Measurements from ENCODE around the gene PI4KA. TPM values are rescaled to one million over a fixed set of nuclear protein-coding genes. Genes with fewer than 3 reads are reported as not detected.

Gene PI4KA
- polyA plus RNA-seq, 1 donor from 2014 or later = 42.2 TPM

DNA sequence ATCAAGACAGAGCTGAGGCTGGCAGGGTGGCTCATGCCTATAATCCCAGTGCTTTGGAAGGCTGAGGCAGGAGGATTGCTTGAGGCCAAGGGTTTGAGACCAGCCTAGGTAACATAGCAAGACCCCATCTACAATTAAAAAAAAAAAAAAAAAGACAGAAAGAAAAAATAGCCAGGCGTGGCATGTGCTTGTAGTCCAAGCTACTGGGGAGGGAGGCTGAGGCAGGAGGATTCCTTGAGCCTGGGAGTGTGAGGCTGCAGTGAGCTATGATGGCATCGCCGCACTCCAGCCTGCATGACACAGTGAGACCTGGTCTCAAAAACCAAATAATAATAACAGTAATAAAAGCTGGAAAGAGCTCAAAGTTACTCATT, 75.3 kb downstream of the PI4KA start:
- no peak overlapping the region for H2AFZ ChIP-seq (ENCODE audit: low read depth, low read length)
- H4K20me1 ChIP-seq (ENCODE audit: insufficient read depth) = no peaks in the 10 kb centered on the region
- H3K79me2 ChIP-seq (replicated peaks; ENCODE audit: insufficient read depth, low read length) = no peaks in the 10 kb centered on the region
- no peak overlapping the region for H3K4me3 ChIP-seq (ENCODE audit: low read length)
- no peaks in the 10 kb centered on the region for H3K9me3 ChIP-seq (ENCODE audit: low read length)
- H3K27ac ChIP-seq (ENCODE audit: low read length) = no peak overlapping the region
- H3K27me3 ChIP-seq (ENCODE audit: insufficient read depth, low read depth, low read length) = no peaks in the 10 kb centered on the region
- TF ChIP-seq, protein P1, sequence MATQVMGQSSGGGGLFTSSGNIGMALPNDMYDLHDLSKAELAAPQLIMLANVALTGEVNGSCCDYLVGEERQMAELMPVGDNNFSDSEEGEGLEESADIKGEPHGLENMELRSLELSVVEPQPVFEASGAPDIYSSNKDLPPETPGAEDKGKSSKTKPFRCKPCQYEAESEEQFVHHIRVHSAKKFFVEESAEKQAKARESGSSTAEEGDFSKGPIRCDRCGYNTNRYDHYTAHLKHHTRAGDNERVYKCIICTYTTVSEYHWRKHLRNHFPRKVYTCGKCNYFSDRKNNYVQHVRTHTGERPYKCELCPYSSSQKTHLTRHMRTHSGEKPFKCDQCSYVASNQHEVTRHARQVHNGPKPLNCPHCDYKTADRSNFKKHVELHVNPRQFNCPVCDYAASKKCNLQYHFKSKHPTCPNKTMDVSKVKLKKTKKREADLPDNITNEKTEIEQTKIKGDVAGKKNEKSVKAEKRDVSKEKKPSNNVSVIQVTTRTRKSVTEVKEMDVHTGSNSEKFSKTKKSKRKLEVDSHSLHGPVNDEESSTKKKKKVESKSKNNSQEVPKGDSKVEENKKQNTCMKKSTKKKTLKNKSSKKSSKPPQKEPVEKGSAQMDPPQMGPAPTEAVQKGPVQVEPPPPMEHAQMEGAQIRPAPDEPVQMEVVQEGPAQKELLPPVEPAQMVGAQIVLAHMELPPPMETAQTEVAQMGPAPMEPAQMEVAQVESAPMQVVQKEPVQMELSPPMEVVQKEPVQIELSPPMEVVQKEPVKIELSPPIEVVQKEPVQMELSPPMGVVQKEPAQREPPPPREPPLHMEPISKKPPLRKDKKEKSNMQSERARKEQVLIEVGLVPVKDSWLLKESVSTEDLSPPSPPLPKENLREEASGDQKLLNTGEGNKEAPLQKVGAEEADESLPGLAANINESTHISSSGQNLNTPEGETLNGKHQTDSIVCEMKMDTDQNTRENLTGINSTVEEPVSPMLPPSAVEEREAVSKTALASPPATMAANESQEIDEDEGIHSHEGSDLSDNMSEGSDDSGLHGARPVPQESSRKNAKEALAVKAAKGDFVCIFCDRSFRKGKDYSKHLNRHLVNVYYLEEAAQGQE (IDR thresholded peaks at IDR 0.05; ENCODE audit: borderline replicate concordance) = no peak
- TF ChIP-seq POLR2AphosphoS5 (IDR thresholded peaks at IDR 0.05) (no peak), EZH2 (IDR thresholded peaks at IDR 0.05; ENCODE audit: borderline replicate concordance, insufficient read depth, low read length, poor library complexity, severe bottlenecking) (no peak), RAD21 (conservative IDR thresholded peaks at IDR 0.05) (no peak), SMC3 (conservative IDR thresholded peaks at IDR 0.05; ENCODE audit: poor library complexity) (no peak), MXI1 (conservative IDR thresholded peaks at IDR 0.05; ENCODE audit: poor library complexity, severe bottlenecking) (no peak), EP300 (conservative IDR thresholded peaks at IDR 0.05; ENCODE audit: poor library complexity, severe bottlenecking) (no peak), TAF1 (IDR thresholded peaks at IDR 0.05; ENCODE audit: low read depth) (no peak)
- TF ChIP-seq, protein P2, sequence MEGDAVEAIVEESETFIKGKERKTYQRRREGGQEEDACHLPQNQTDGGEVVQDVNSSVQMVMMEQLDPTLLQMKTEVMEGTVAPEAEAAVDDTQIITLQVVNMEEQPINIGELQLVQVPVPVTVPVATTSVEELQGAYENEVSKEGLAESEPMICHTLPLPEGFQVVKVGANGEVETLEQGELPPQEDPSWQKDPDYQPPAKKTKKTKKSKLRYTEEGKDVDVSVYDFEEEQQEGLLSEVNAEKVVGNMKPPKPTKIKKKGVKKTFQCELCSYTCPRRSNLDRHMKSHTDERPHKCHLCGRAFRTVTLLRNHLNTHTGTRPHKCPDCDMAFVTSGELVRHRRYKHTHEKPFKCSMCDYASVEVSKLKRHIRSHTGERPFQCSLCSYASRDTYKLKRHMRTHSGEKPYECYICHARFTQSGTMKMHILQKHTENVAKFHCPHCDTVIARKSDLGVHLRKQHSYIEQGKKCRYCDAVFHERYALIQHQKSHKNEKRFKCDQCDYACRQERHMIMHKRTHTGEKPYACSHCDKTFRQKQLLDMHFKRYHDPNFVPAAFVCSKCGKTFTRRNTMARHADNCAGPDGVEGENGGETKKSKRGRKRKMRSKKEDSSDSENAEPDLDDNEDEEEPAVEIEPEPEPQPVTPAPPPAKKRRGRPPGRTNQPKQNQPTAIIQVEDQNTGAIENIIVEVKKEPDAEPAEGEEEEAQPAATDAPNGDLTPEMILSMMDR (IDR thresholded peaks at IDR 0.05; ENCODE audit: poor library complexity, severe bottlenecking) = no peak
- no peak overlapping the region for H3K4me2 ChIP-seq (ENCODE audit: low read length)
- H3K36me3 ChIP-seq (ENCODE audit: insufficient read depth, low read length) = no peaks in the 10 kb centered on the region
- H3K9me2 ChIP-seq (ENCODE audit: insufficient read depth, low read length) = no peaks in the 10 kb centered on the region
- no peak overlapping the region for H3K9ac ChIP-seq (ENCODE audit: low read length)
- no peaks in the 10 kb centered on the region for H3F3A ChIP-seq (ENCODE audit: insufficient read depth, low read length, poor library complexity, severe bottlenecking)

DNA sequence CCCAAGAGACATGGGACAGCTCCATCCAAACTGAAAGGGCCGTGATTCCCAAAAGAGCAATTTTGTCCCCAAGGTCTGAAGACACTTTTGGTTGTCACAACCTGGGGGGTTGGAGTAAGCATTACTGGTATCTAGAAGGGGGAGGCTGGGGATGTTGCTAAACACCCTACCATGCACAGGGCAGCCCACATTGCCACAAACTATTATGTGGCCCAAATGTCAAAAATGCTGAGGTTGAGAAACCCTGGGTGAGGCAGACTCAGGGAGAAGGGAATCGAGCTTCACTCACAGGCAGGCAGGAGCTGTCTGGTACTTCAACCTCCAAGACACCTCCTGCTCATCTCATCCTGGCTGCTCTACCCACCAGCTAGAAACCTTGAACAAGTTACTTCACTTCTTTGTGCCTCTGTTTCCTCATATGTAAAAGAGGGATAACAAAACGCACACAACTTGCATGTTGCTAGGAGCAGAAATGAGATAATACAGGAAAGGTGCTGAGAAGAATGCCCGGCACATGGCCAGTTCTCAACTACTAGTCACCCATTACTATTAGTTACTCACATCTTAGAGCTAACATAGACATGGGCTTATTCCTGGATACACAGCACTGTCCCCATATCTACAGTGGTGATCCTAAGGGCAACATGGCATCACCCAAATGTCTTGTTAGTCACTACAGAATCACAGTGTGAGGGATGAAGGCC, 75.9 kb downstream of the PI4KA start:
- Histone ChIP-seq H4K20me1 (ENCODE audit: insufficient read depth) (no peaks in the 10 kb centered on the region), H3K27ac (ENCODE audit: low read length) (no peak overlapping the region), H3K9ac (ENCODE audit: low read length) (no peak overlapping the region), H3K27me3 (ENCODE audit: insufficient read depth, low read depth, low read length) (no peaks in the 10 kb centered on the region), H3F3A (ENCODE audit: insufficient read depth, low read length, poor library complexity, severe bottlenecking) (no peaks in the 10 kb centered on the region), H3K9me2 (ENCODE audit: insufficient read depth, low read length) (no peaks in the 10 kb centered on the region), H3K79me2 (replicated peaks; ENCODE audit: insufficient read depth, low read length) (no peaks in the 10 kb centered on the region), H3K9me3 (ENCODE audit: low read length) (no peaks in the 10 kb centered on the region), H3K4me3 (ENCODE audit: low read length) (no peak overlapping the region), H3K36me3 (ENCODE audit: insufficient read depth, low read length) (no peaks in the 10 kb centered on the region), H3K4me2 (ENCODE audit: low read length) (no peak overlapping the region), H2AFZ (ENCODE audit: low read depth, low read length) (no peak overlapping the region)
- TF ChIP-seq EP300 (conservative IDR thresholded peaks at IDR 0.05; ENCODE audit: poor library complexity, severe bottlenecking) = no peak
- no peak for TF ChIP-seq EZH2 (IDR thresholded peaks at IDR 0.05; ENCODE audit: borderline replicate concordance, insufficient read depth, low read length, poor library complexity, severe bottlenecking)
- no peak for TF ChIP-seq TAF1 (IDR thresholded peaks at IDR 0.05; ENCODE audit: low read depth)
- TF ChIP-seq SMC3 (conservative IDR thresholded peaks at IDR 0.05; ENCODE audit: poor library complexity) = no peak
- no peak for TF ChIP-seq POLR2AphosphoS5 (IDR thresholded peaks at IDR 0.05)
- TF ChIP-seq, protein P1 (IDR thresholded peaks at IDR 0.05; ENCODE audit: borderline replicate concordance) = no peak
- no peak for TF ChIP-seq MXI1 (conservative IDR thresholded peaks at IDR 0.05; ENCODE audit: poor library complexity, severe bottlenecking)
- no peak for TF ChIP-seq RAD21 (conservative IDR thresholded peaks at IDR 0.05)
- TF ChIP-seq, protein P2 (IDR thresholded peaks at IDR 0.05; ENCODE audit: poor library complexity, severe bottlenecking) = no peak
